Caki2 (cell line): Measurements from ENCODE around the gene GRIK4. TPM values are rescaled to one million over a fixed set of nuclear protein-coding genes. Genes with fewer than 3 reads are reported as not detected.
"Not testable (repeated sequence)": the region's sequence is repeated elsewhere in the genome, so short reads cannot be mapped to it uniquely, and the experiment has no call there.

Source experiments
- DNase-seq: peaks from one replicate; pipeline ENCODE4 v3.0.0-alpha.2; 2015; ENCODE audit warnings: low read depth
- in situ Hi-C: cut with HindIII; loops from 2 replicates; pipeline ENCODE4 v1.10.0; 2016; ENCODE audit warnings: low sequenced_read_pairs, low pct_unique_long_range_greater_than_20kb, mixed read lengths
- total RNA-seq: library from RNA; depleted of rRNA; stranded (reverse); fragments of >200 nt; shearing (Covaris generic); gene quantifications from 2 replicates; pipeline ENCODE4 v1.2.3, GENCODE V29; 2014; ENCODE audit warnings: low replicate concordance

GRIK4 gene
- total RNA-seq, 1 experiment from 2014 or later: not detected

GRCh38 chr11:120723751-120724150 lies 212.2 kb downstream of the GRIK4 start:
- no peak for DNase-seq
- in situ Hi-C loops: no loop called here

GRCh38 chr11:120727752-120728151 lies 216.2 kb downstream of the GRIK4 start:
- no peak for DNase-seq

GRCh38 chr11:120735035-120735434 lies 223.5 kb downstream of the GRIK4 start:
- in situ Hi-C loops: no loop called here
- DNase-seq: no peak

More at GRCh38 chr11:120727752-120728151, 216.2 kb downstream of the GRIK4 start:
- in situ Hi-C loops: no loop called here

- in situ Hi-C loops: no loop called here
- no peak for DNase-seq
Observed at GRCh38 chr11:120738516-120739046, 227.0 kb downstream of the GRIK4 start.

- in situ Hi-C loops: no loop called here
Observed at GRCh38 chr11:120739780-120740179, 228.2 kb downstream of the GRIK4 start.

GRCh38 chr11:120740380-120740779 lies 228.8 kb downstream of the GRIK4 start:
- DNase-seq: no peak
- in situ Hi-C loops: no loop called here

More at GRCh38 chr11:120739780-120740179, 228.2 kb downstream of the GRIK4 start:
- no peak for DNase-seq

- in situ Hi-C loops: no loop called here
- DNase-seq: no peak
Observed at GRCh38 chr11:120744016-120744994, 232.8 kb downstream of the GRIK4 start.

GRCh38 chr11:120746376-120746775 lies 234.8 kb downstream of the GRIK4 start:
- no peak for DNase-seq
- in situ Hi-C loops: no loop called here

- no peak for DNase-seq
- in situ Hi-C loops: no loop called here
Observed at GRCh38 chr11:120746836-120747609, 235.5 kb downstream of the GRIK4 start.

- DNase-seq: no peak
- in situ Hi-C loops: no loop called here
Observed at GRCh38 chr11:120747850-120748814, 236.6 kb downstream of the GRIK4 start.

GRCh38 chr11:120749395-120749794 lies 237.8 kb downstream of the GRIK4 start:
- no peak for DNase-seq
- in situ Hi-C loops: no loop called here

GRCh38 chr11:120750647-120751549 lies 239.3 kb downstream of the GRIK4 start:
- in situ Hi-C loops: no loop called here
- DNase-seq: no peak

- in situ Hi-C loops: no loop called here
- DNase-seq: no peak
Observed at GRCh38 chr11:120751550-120751949, 240.0 kb downstream of the GRIK4 start.

GRCh38 chr11:120752668-120753067 lies 241.1 kb downstream of the GRIK4 start:
- in situ Hi-C loops: no loop called here

GRCh38 chr11:120756931-120757330 lies 245.4 kb downstream of the GRIK4 start:
- in situ Hi-C loops: no loop called here
- DNase-seq: no peak

More at GRCh38 chr11:120752668-120753067, 241.1 kb downstream of the GRIK4 start:
- DNase-seq: no peak

GRCh38 chr11:120759046-120759445 lies 247.5 kb downstream of the GRIK4 start:
- in situ Hi-C loops: no loop called here
- DNase-seq: no peak

- DNase-seq, in situ Hi-C loops: not testable (repeated sequence)
Observed at GRCh38 chr11:120765710-120766109, 254.2 kb downstream of the GRIK4 start.
